Upper lobe of right lung (tissue), 1 donor: ENCODE measurements around the gene KLHL30. TPM values are rescaled to one million over a fixed set of nuclear protein-coding genes. Genes with fewer than 3 reads are reported as not detected.

Experiments used
- ATAC-seq: fragments of 200-7000 bp; cut with Tn5 transposase; one replicate; pipeline ENCODE4 v1.9.1; 2020; ENCODE audit warnings: mild to moderate bottlenecking, moderate library complexity
- DNase-seq: peaks from one replicate; pipeline ENCODE4 v3.0.0-alpha.2; 2020
- H3K27ac ChIP-seq: fragments of 200-600 bp; one replicate; pipeline ENCODE4 v1.8.0; 2022
- H3K27me3 ChIP-seq: fragments of 200-600 bp; one replicate; pipeline ENCODE4 v1.8.0; 2022; ENCODE audit warnings: mild to moderate bottlenecking
- H3K36me3 ChIP-seq: fragments of 200-600 bp; one replicate; pipeline ENCODE4 v1.8.0; 2022
- H3K4me1 ChIP-seq: fragments of 200-600 bp; one replicate; pipeline ENCODE4 v1.8.0; 2022
- H3K4me3 ChIP-seq: fragments of 200-600 bp; one replicate; pipeline ENCODE4 v1.8.0; 2022; ENCODE audit warnings: mild to moderate bottlenecking
- H3K9me3 ChIP-seq: fragments of 200-600 bp; one replicate; pipeline ENCODE4 v1.8.0; 2022
- CTCF ChIP-seq: fragments of 200-600 bp; IDR thresholded peaks from one replicate; pipeline ENCODE4 v1.8.0; 2022; ENCODE audit warnings: antibody characterized with exemption
- intact Hi-C: fragments of 100-400 bp; cut with DNase I; formaldehyde crosslinking; loops from one replicate; pipeline ENCODE4 v1.11.0; 2022
- total RNA-seq: library from RNA; stranded (reverse); fragmentation: NEBNext Ultra II Directional; extraction: Animal tissue kit (Norgen Biotek cat#: 25700); gene quantifications from one replicate; pipeline ENCODE4 v1.2.1, GENCODE V29; 2021
- donor health status: DM: no; HTN: yes; CAD: no; lungs with severe emphysema.

The KLHL30 gene
- total RNA-seq, 1 donor from 2014 or later = 0.90 TPM

- Histone ChIP-seq H3K4me1 (peaks cover 16% of the 10 kb centered on the region), H3K9me3 (no peaks in the 10 kb centered on the region), H3K27me3 (no peaks in the 10 kb centered on the region), H3K4me3 (no peak overlapping the region), H3K27ac (no peak overlapping the region), H3K36me3 (no peaks in the 10 kb centered on the region)
- TF ChIP-seq CTCF = no peak
- intact Hi-C loops = no loop called here
- ATAC-seq (no peak), DNase-seq (peak; percentile 56)
Observed at GRCh38 chr2:238105506-238106338, 32.7 kb upstream of the KLHL30 start.

- Histone ChIP-seq H3K4me1 (peaks cover 16% of the 10 kb centered on the region), H3K4me3 (no peak overlapping the region), H3K27me3 (no peaks in the 10 kb centered on the region), H3K27ac (no peak overlapping the region), H3K36me3 (no peaks in the 10 kb centered on the region), H3K9me3 (no peaks in the 10 kb centered on the region)
- no peak for TF ChIP-seq CTCF
- DNase-seq (no peak), ATAC-seq (no peak)
- intact Hi-C loops = no loop called here
Observed at GRCh38 chr2:238106339-238106697, 32.1 kb upstream of the KLHL30 start.

GRCh38 chr2:238106698-238107524 lies 31.6 kb upstream of the KLHL30 start:
- Histone ChIP-seq H3K36me3 (no peaks in the 10 kb centered on the region), H3K27ac (no peak overlapping the region), H3K4me1 (peaks cover 16% of the 10 kb centered on the region), H3K9me3 (no peaks in the 10 kb centered on the region), H3K4me3 (no peak overlapping the region), H3K27me3 (no peaks in the 10 kb centered on the region)
- intact Hi-C loops = no loop called here
- DNase-seq = peak; percentile 61
- no peak for ATAC-seq
- no peak for TF ChIP-seq CTCF

- intact Hi-C loops = no loop called here
- H3K27ac ChIP-seq = no peak overlapping the region
- no peaks in the 10 kb centered on the region for H3K27me3 ChIP-seq
- ATAC-seq = peak; percentile 64
- TF ChIP-seq CTCF = no peak
- H3K36me3 ChIP-seq = no peaks in the 10 kb centered on the region
- peaks cover 16% of the 10 kb centered on the region for H3K4me1 ChIP-seq
- no peaks in the 10 kb centered on the region for H3K9me3 ChIP-seq
- no peak overlapping the region for H3K4me3 ChIP-seq
- DNase-seq = peak; percentile 63
Observed at GRCh38 chr2:238107525-238108422, 30.7 kb upstream of the KLHL30 start.

GRCh38 chr2:238108423-238109183 lies 29.9 kb upstream of the KLHL30 start:
- H3K27ac ChIP-seq = no peak overlapping the region
- H3K4me3 ChIP-seq = no peak overlapping the region
- no peak for TF ChIP-seq CTCF
- no peaks in the 10 kb centered on the region for H3K9me3 ChIP-seq
- H3K36me3 ChIP-seq = no peaks in the 10 kb centered on the region
- H3K27me3 ChIP-seq = no peaks in the 10 kb centered on the region
- DNase-seq (peak; percentile 62), ATAC-seq (peak; percentile 17)
- H3K4me1 ChIP-seq = peaks cover 16% of the 10 kb centered on the region
- intact Hi-C loops = no loop called here
